ENCODE measurements around the gene RNF11.
A peak's percentile ranks its signal among the peaks of the same experiment; 100 is the strongest.

Gene RNF11

DNA sequence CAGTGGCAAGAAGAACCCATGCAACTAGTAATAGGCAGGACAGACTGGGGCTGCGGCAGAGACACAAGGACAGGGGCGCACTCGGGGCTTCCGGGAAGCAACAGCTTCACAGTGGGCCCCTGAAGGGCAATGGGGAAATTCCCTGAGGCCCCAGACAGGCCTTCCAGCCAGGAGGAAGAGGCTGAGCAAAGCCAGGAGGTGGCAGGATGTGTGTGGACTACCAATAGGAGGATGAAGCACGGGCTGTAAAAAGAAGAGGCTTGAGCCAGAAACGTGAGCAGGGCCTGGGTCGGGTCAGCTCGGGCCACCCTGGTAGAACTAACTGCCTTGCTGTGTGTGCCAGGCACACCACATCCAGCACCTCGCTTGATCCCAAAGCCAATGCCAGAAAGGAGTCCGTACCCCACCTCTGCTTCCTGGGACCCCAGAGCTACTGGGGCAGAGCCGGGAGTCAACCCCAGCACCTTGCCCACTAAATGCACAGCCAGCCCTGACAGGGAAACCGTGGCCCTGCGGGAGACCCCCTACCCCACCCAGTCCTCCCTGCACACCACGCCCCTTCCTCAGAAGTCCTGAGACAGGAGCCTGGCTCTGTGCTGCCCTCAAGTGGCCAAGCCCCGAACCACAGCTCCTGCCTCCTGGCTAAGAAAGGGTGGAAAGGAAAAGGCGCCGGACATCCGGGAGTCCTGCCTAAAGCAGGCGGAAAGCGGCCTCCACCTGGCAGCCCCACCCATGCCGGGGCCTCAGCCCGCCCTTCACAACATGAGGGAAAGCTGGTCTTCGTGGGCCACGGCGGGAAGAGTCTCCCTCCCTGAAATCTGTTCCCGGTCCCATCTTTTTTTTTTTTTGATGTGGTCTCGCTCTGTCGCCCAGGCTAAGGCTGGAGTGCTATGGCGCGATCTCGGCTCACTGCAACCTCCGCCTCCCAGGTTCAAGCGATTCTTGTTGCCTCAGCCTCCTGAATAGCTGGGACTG is 60.6 kb downstream of the RNF11 start:
- peak; percentile 84 for DNase-seq (ENCODE audit: low spot score)

DNA sequence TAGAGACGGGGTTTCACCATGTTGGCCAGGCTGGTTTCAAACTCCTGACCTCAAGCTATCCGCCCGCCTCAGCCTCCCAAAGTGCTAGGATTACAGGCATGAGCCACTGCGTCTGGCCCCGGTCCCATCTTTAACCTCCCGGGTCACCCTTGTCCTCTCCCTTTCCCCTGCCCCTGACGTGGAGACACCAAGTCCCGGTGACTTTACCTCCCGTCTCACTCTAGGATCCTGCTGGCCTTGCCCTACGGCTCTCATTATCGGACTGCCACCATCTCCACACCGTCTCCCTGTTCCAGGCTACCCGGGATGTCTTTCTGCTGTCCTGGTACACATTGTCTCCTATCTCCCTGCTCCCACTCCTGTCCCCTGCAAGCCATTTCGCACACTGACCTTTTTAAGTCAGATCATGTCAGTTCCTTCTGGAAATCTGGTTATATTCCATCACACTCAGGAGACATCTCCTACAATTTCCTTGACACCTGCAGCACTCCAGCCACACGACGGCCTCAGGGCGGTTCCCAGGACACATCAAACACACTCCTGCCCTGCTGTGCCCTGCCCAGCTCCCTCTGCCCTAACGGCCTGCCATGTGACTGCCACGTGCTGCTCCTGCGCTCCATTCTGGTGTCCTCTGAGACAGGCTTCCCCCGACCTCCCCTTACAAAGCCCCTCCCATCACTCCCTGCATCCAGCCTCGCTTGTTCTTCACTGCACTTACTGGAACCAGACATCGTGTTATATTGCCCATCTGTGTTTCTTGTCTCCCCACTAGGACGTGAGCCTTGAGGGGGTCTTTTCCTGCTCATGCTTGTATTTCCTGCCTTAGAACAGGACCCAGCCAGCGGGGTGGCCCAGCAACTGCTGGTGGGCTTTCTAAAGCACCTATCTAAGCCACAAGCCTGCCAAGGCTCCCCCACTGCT is 61.6 kb downstream of the RNF11 start:
- no peak for DNase-seq (ENCODE audit: low spot score)

GRCh38 chr1:51298322-51298705 is 62.2 kb downstream of the RNF11 start:
- no peak for DNase-seq (ENCODE audit: low spot score)

DNA sequence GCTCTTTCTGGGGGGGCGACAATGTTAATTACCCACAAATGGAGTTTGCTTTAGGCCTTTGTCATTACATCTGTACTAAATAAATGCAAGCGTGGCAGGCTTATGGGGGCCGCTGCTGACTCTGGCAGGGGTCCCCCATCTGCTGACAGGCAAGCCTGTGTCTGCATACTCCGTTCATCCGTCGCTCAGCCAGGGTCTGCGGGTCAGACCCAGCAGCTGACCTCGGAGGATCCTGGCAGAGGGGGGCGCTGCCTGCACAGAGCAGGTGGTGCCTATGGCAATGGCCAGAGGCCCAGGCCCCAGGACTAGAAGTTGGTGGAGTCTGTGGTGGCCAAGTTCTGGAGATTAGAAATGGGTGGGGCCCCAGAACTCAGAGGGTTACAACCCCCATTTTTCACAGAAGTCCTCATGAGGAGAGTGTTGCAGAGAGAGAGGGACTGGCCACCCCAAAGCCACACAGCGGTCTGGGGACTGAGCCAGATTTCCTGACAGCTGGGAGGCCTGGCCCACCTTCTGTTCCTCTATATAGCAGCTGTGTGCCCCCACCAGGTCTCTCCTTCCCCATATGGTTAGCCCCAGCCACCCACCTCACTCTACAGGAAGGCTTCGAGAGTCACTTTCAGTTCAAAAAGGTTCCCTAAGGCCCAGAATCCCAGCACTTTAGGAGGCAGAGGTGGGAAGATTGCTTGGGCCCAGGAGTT is 63.3 kb downstream of the RNF11 start:
- no peak for DNase-seq (ENCODE audit: low spot score)

- no peak for DNase-seq (ENCODE audit: low spot score)
Measured at GRCh38 chr1:51299981-51300670, 64.1 kb downstream of the RNF11 start.

- DNase-seq (ENCODE audit: low spot score): no peak
Measured at GRCh38 chr1:51301152-51301843, 65.2 kb downstream of the RNF11 start.

GRCh38 chr1:51301844-51302162 is 65.7 kb downstream of the RNF11 start:
- DNase-seq (ENCODE audit: low spot score): no peak

GRCh38 chr1:51302270-51302669 is 66.2 kb downstream of the RNF11 start:
- DNase-seq (ENCODE audit: low spot score): no peak

- no peak for DNase-seq (ENCODE audit: low spot score)
Measured at GRCh38 chr1:51302746-51303145, 66.7 kb downstream of the RNF11 start.

- no peak for DNase-seq (ENCODE audit: low spot score)
Measured at GRCh38 chr1:51303315-51303714, 67.2 kb downstream of the RNF11 start.

DNA sequence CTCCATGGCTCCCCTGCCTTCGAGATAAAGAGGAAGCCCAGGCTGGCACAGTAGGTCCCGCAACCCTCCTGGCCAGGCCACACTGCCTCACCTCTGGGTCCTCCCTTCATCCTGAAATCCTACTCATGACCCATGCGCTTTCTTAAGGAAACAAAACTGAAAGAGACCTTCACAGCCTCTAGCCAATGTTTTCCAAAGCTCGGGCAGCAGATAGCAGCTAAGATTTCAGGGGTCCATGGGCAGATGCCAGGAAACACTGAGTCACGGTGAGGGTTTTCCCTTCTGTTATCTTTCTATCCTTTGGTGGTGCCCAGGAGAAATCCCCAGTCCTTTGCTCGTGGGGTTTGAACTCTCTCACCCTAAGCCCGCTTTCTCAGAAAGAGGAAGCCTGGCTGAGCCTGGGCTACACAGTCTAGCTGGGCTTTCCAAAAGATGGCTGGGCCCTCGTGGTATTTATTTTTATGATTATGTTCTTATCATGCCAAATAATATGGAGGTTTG is 67.7 kb downstream of the RNF11 start:
- DNase-seq (ENCODE audit: low spot score): no peak

DNA sequence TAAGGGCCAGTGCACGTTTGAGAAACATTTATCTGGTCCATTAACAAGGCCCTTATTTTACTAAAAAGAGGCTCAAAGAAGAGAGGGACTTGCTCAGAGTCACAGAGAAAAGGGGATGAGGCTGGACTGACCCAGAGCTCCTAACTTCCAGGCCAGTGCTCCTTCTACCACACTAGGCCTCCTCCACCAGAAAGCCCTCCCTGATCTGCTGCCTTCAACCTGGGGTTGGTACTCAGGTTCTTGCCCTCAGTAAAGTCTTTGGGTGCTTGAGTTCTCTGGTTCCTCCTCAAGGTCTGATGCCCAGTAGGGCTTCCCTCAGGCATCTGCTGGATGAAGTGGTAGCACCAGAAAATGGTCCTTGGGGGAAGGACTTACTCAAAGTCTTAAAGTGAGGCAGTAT is 68.3 kb downstream of the RNF11 start:
- no peak for DNase-seq (ENCODE audit: low spot score)

GRCh38 chr1:51305371-51305823 is 69.3 kb downstream of the RNF11 start:
- no peak for DNase-seq (ENCODE audit: low spot score)

DNA sequence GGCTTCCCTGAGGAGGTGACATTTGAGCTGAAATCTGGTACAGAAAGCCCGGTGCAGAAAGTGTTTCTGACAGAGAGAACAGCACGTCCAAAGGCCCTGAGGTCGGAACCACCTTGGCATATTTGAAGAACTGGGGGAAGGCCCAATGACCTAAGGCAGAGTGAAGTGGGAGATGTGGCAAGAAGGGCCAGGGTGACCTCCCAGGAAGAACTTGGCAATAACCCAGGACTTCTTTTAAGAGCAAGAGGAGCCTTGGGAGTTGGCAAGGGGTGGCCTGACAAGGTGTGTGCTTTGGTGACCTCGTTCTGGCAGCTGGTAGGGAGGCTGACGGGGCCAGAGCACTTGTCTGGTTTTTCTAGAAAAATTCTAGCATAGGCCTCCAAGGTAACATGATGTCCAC is 70.9 kb downstream of the RNF11 start:
- DNase-seq (ENCODE audit: low spot score): no peak

GRCh38 chr1:51308636-51309035 is 72.6 kb downstream of the RNF11 start:
- DNase-seq (ENCODE audit: low spot score): no peak

DNA sequence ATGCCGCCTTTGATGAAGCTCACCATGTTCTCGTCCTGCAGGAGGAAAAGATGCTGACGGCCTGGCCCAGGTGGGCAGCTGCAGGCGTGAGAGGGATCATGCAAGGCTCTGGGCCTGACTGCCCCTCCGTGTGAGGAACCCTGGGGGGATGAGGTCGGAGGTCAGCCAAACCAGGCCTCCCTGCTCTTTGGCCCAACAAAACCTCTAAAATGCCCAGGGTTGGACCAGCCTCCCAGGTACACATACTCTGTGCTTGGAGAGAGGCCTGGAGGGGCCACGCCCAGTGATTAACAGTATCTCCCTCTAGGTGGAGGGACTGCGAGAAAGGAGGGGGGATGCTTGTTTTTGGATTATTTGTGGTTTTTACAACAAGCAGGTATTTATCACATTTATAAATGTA is 73.2 kb downstream of the RNF11 start:
- no peak for DNase-seq (ENCODE audit: low spot score)

GRCh38 chr1:51310871-51311613 is 75.0 kb downstream of the RNF11 start:
- DNase-seq (ENCODE audit: low spot score): no peak

GRCh38 chr1:51311826-51312225 is 75.8 kb downstream of the RNF11 start:
- no peak for DNase-seq (ENCODE audit: low spot score)

GRCh38 chr1:51312718-51313117 is 76.6 kb downstream of the RNF11 start:
- no peak for DNase-seq (ENCODE audit: low spot score)

- no peak for DNase-seq (ENCODE audit: low spot score)
Measured at GRCh38 chr1:51313268-51313852, 77.3 kb downstream of the RNF11 start.

Data from AG08396 (cell line).